Measurements from ENCODE around the gene EIF4A2.

- TF ChIP-seq ELF4 (IDR thresholded peaks at IDR 0.05) = no peak
- TF ChIP-seq CTBP1 (IDR thresholded peaks at IDR 0.05; ENCODE audit: borderline replicate concordance) = no peak
- no peak for TF ChIP-seq SP1 (IDR thresholded peaks at IDR 0.05)
- TF ChIP-seq BHLHE40 (IDR thresholded peaks at IDR 0.05; ENCODE audit: borderline replicate concordance) = no peak
- no peak for TF ChIP-seq FOXA1 (IDR thresholded peaks at IDR 0.05)
Measured at GRCh38 chr3:186831798-186832197, 48.4 kb downstream of the EIF4A2 start.

Data from HEK293T (cell line).